Liver (tissue), 9 donors: Measurements from ENCODE around the gene SAMD4B. TPM values are rescaled to one million over a fixed set of nuclear protein-coding genes. Genes with fewer than 3 reads are reported as not detected.
"Not testable (repeated sequence)": the region's sequence is repeated elsewhere in the genome, so short reads cannot be mapped to it uniquely, and the experiment has no call there.

Experiments used
- DNase-seq: peaks from one replicate; pipeline ENCODE4 v3.0.0-alpha.2; 2017; ENCODE audit warnings: low spot score
- H3K27ac ChIP-seq, 2 donors: one replicate each; pipeline ENCODE4 v1.7.0; 2013; ENCODE audit warnings: inconsistent platforms in 2 of 2, low read length in 2 of 2, control low read depth in 1 of 2, low read depth in 1 of 2, mild to moderate bottlenecking in 1 of 2
- H3K27me3 ChIP-seq, 4 donors: one replicate each; pipeline versions ENCODE4 v1.6.1 to v1.7.0; 2013; ENCODE audit warnings: low read length in 3 of 4, inconsistent platforms in 1 of 4, mild to moderate bottlenecking in 1 of 4, moderate library complexity in 1 of 4; ENCODE audit not compliant: control insufficient read depth in 4 of 4, insufficient read depth in 4 of 4
- H3K36me3 ChIP-seq, 4 donors: one replicate each; pipeline versions ENCODE4 v1.6.1 to v1.7.0; 2013; ENCODE audit warnings: low read length in 3 of 4, mild to moderate bottlenecking in 3 of 4, low read depth in 1 of 4, moderate library complexity in 1 of 4; ENCODE audit not compliant: control insufficient read depth in 4 of 4, insufficient read depth in 3 of 4
- H3K4me1 ChIP-seq, 4 donors: one replicate each; pipeline versions ENCODE4 v1.6.1 to v1.7.0; 2013; ENCODE audit warnings: low read length in 3 of 4, mild to moderate bottlenecking in 3 of 4, moderate library complexity in 1 of 4; ENCODE audit not compliant: control insufficient read depth in 4 of 4, insufficient read depth in 4 of 4
- H3K4me3 ChIP-seq, 3 donors: one replicate each; pipeline versions ENCODE4 v1.6.1 to v1.7.0; 2013; ENCODE audit warnings: low read length in 3 of 3, control low read depth in 1 of 3, low read depth in 1 of 3, mild to moderate bottlenecking in 1 of 3
- H3K9ac ChIP-seq, 2 donors: one replicate each; pipeline ENCODE4 v1.7.0; 2013; ENCODE audit warnings: low read length in 2 of 2, mild to moderate bottlenecking in 2 of 2, moderate library complexity in 2 of 2, control low read depth in 1 of 2, low read depth in 1 of 2
- H3K9me3 ChIP-seq, 4 donors: one replicate each; pipeline versions ENCODE4 v1.6.1 to v1.7.0; 2013; ENCODE audit warnings: low read length in 3 of 4; ENCODE audit not compliant: control insufficient read depth in 4 of 4
- ATF3 ChIP-seq: IDR thresholded peaks from 2 replicates; pipeline ENCODE4 v1.6.1; 2016; ENCODE audit warnings: antibody characterized with exemption
- EGR1 ChIP-seq, 2 donors: IDR thresholded peaks; 2 replicates each; pipeline ENCODE4 v1.6.1; 2016 to 2018; ENCODE audit warnings: antibody characterized with exemption in 2 of 2, low read depth in 2 of 2
- FOXA1 ChIP-seq: IDR thresholded peaks from 2 replicates; pipeline ENCODE4 v1.6.1; 2016; ENCODE audit warnings: antibody characterized with exemption
- FOXA2 ChIP-seq: IDR thresholded peaks from 2 replicates; pipeline ENCODE4 v1.6.1; 2016; ENCODE audit warnings: antibody characterized with exemption
- GABPA ChIP-seq, 2 donors: IDR thresholded peaks in 1 of 2; conservative IDR thresholded peaks in 1 of 2; 2 replicates each; pipeline ENCODE4 v1.6.1; 2016; ENCODE audit warnings: antibody characterized with exemption in 2 of 2, mild to moderate bottlenecking in 1 of 2, moderate library complexity in 1 of 2
- HNF4A ChIP-seq, 2 donors: conservative IDR thresholded peaks; 2 replicates each; pipeline ENCODE4 v1.6.1; 2016; ENCODE audit warnings: antibody characterized with exemption in 2 of 2, mild to moderate bottlenecking in 2 of 2
- HNF4G ChIP-seq: IDR thresholded peaks from 2 replicates; pipeline ENCODE4 v1.6.1; 2016; ENCODE audit warnings: antibody characterized with exemption
- JUND ChIP-seq, 2 donors: IDR thresholded peaks; 2 replicates each; pipeline ENCODE4 v1.6.1; 2016; ENCODE audit warnings: antibody characterized with exemption in 2 of 2
- MAX ChIP-seq: IDR thresholded peaks from 2 replicates; pipeline ENCODE4 v1.6.1; 2016; ENCODE audit warnings: antibody characterized with exemption
- RAD21 ChIP-seq, 2 donors: IDR thresholded peaks; 2 replicates each; pipeline ENCODE4 v1.6.1; 2016; ENCODE audit warnings: antibody characterized with exemption in 2 of 2, mild to moderate bottlenecking in 2 of 2
- REST ChIP-seq: IDR thresholded peaks from 2 replicates; pipeline ENCODE4 v1.6.1; 2016; ENCODE audit warnings: antibody characterized with exemption, mild to moderate bottlenecking
- SP1 ChIP-seq: IDR thresholded peaks from 2 replicates; pipeline ENCODE4 v1.6.1; 2018; ENCODE audit warnings: antibody characterized with exemption, mild to moderate bottlenecking
- TAF1 ChIP-seq: conservative IDR thresholded peaks from 2 replicates; pipeline ENCODE4 v1.6.1; 2016; ENCODE audit warnings: antibody characterized with exemption, mild to moderate bottlenecking
- YY1 ChIP-seq: IDR thresholded peaks from 2 replicates; pipeline ENCODE4 v1.6.1; 2016; ENCODE audit warnings: antibody characterized with exemption, mild to moderate bottlenecking
- WGBS: extraction: QIAGEN DNeasy Blood & Tissue Kit; methylation state at CpG from one replicate; pipeline ENCODE4 v1.1.7; 2013; 5-methylcytosine and 5-hydroxymethylcytosine counted together
- polyA plus RNA-seq, 2 donors: library from polyadenylated mRNA; stranded (reverse) in 1 of 2; unstranded in 1 of 2; fragments of 200-250 nt in 1 of 2; fragments of >200 nt in 1 of 2; fragmentation: Nextera tagmentation in 1 of 2; extraction: Ambion mirVana in 1 of 2; gene quantifications; one replicate each; pipeline versions ENCODE4 v1.2.1 to v1.2.3, GENCODE V29; 2013 to 2015
- total RNA-seq, 2 donors: library from RNA; depleted of rRNA; stranded (reverse); fragments of >200 nt; gene quantifications; one replicate each; pipeline ENCODE4 v1.2.3, GENCODE V29; 2014
- donor health status: healthy.
- donor health status: healthy.
- donor health status: healthy.
- donor health status: healthy.
- donor health status: healthy.

SAMD4B gene
- total and polyA plus RNA-seq, 4 donors: 17.3 to 39.4 (median 30.5) TPM

GRCh38 chr19:39329948-39330347 is 12.3 kb upstream of the SAMD4B start (continued):
- TF ChIP-seq HNF4A (conservative IDR thresholded peaks at IDR 0.05) (no peak), JUND (IDR thresholded peaks at IDR 0.05) (no peak), EGR1 (IDR thresholded peaks at IDR 0.05; ENCODE audit: low read depth in 2 of 2) (no peak), RAD21 (IDR thresholded peaks at IDR 0.05) (no peak)

GRCh38 chr19:39332293-39332692 is 9.9 kb upstream of the SAMD4B start:
- Histone ChIP-seq H3K9me3 (no peaks in the 10 kb centered on the region), H3K36me3 (no peaks in the 10 kb centered on the region), H3K27ac (no peak overlapping the region), H3K9ac (no peak overlapping the region), H3K4me1 (peaks cover 0 to 10% (median 3%) of the 10 kb centered on the region in 4 donors), H3K27me3 (no peaks in the 10 kb centered on the region), H3K4me3 (no peak overlapping the region)
- no peak for DNase-seq
- TF ChIP-seq HNF4A (conservative IDR thresholded peaks at IDR 0.05) (no peak), HNF4G (no peak), FOXA1 (no peak), RAD21 (IDR thresholded peaks at IDR 0.05) (no peak), REST (no peak), EGR1 (IDR thresholded peaks at IDR 0.05; ENCODE audit: low read depth in 2 of 2) (no peak), MAX (no peak), JUND (IDR thresholded peaks at IDR 0.05) (no peak), TAF1 (no peak), ATF3 (no peak), GABPA (IDR thresholded peaks at IDR 0.05 in 1 of 2, conservative IDR thresholded peaks at IDR 0.05 in 1 of 2) (no peak)
- WGBS: 79% methylated on average over 7 of the region's 7 CpGs

GRCh38 chr19:39332738-39333137 is 9.5 kb upstream of the SAMD4B start:
- not testable (repeated sequence) for H3K36me3 ChIP-seq, H3K27ac ChIP-seq, H3K9ac ChIP-seq, H3K4me3 ChIP-seq, H3K4me1 ChIP-seq, H3K9me3 ChIP-seq, DNase-seq, H3K27me3 ChIP-seq
- 78% methylated on average over 6 of the region's 6 CpGs for WGBS

- no peak overlapping the region for H3K9ac ChIP-seq
- H3K9me3 ChIP-seq: no peaks in the 10 kb centered on the region
- 92% methylated on average over 6 of the region's 6 CpGs for WGBS
- no peaks in the 10 kb centered on the region for H3K36me3 ChIP-seq
- TF ChIP-seq ATF3: no peak
- TF ChIP-seq FOXA2: no peak
- TF ChIP-seq HNF4A (conservative IDR thresholded peaks at IDR 0.05): no peak
- no peak for TF ChIP-seq GABPA (IDR thresholded peaks at IDR 0.05 in 1 of 2, conservative IDR thresholded peaks at IDR 0.05 in 1 of 2)
- TF ChIP-seq SP1: no peak
- no peak for TF ChIP-seq RAD21 (IDR thresholded peaks at IDR 0.05)
- TF ChIP-seq YY1: no peak
- no peak overlapping the region for H3K4me3 ChIP-seq
- no peak overlapping the region for H3K27ac ChIP-seq
- no peak for DNase-seq
- no peaks in the 10 kb centered on the region for H3K27me3 ChIP-seq
- H3K4me1 ChIP-seq: peaks cover 0 to 10% (median 6%) of the 10 kb centered on the region in 4 donors
Measured at GRCh38 chr19:39333507-39333906, 8.7 kb upstream of the SAMD4B start.
